ENCODE measurements around the gene SLC16A2.
"Not testable (repeated sequence)": the region's sequence is repeated elsewhere in the genome, so short reads cannot be mapped to it uniquely, and the experiment has no call there.

Gene SLC16A2

DNA sequence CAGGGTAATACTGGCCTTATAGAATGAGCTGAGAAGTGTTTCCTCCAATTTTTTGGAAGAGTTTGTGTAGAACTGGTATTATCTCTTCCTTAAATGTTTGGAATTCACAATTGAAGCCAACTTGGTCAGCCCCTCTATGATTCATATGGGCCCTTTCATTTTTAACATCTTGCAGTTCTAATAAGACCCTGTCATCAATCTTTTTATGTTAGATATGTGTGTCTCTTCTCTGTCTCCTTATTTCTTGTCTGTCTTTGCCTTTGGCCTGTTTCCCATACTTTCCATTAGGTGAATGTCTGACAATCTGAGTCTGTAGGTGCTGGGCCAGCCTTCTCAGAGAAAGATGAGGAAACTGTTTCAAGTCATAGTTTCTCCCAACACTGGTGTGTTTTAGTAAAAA is 88.7 kb downstream of the SLC16A2 start:
- FAIRE-seq: no peak

DNA sequence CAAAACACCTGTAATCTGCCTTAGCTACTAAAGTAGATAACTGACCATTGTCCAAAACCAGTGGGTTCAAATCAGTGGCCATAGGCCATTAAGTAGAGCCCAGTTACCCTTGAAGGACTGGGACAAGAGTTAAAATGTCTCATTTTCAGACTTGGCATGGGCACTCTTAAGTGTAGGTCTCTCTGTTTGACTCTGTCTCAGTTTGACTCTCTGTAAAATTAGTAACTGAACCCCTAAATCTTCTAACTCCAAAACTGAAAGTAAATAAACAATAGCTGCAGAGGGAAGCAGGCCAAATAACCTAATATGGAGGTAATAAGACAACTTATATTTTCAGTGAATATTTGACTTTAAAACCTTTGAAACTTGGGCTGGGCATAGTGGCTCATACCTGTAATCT is 89.1 kb downstream of the SLC16A2 start:
- no peak for FAIRE-seq

DNA sequence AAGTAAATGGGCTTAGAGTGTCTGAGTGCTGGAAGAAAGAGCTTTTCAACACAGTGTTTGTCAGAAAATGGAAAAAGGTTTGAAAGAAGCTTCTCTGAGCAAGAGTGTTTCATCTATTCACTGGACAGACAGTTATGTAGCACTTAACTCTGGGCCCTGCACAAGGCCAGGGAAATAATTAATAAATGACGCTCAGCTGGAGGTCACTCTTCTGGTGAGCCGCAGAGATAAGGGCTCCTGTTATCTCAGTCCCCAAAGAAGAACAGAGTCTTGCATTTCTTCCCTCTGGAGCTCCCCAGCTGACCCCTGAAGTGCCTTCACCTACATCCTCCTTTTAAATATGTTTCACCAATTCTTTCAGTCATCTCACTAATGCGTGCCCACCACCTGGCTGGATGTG is 90.4 kb downstream of the SLC16A2 start:
- FAIRE-seq: no peak

DNA sequence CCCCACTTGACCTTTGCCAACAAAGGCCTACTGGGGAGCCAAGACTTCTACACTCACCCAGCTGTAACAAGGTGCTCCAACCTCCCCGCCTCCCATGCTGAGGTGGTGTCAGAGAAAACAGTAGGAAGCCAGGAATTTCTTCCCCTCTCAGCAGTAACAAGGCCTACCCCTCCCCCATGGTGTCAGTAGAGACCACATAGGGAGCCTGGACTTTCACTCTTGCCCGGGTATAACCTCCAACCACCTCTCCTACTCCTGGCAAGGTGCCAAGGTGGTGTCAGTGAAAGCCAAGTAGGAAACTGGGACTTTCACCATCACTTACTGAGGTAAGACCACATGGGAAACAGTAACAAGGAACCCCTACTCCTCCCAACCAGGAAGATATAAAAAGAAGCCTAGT is 93.1 kb downstream of the SLC16A2 start:
- no peak for FAIRE-seq

DNA sequence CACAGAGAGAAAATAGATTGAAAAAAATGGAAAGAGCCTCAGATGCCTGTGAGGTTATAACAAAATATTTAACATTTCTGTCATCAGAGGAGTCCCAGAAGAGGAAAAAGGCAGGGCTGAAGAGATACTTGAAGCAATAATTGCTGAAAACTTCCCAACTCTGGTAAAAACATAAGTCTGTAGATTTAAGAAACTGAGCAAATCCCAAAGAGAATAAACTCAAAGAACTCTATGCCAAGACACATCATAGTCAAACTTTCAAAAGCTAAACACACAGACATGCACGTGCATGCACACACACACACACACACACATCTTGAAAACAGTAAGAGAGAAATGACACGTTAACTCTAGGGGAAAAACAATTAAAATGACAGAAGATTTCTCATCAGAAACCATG is 94.1 kb downstream of the SLC16A2 start:
- no peak for FAIRE-seq

DNA sequence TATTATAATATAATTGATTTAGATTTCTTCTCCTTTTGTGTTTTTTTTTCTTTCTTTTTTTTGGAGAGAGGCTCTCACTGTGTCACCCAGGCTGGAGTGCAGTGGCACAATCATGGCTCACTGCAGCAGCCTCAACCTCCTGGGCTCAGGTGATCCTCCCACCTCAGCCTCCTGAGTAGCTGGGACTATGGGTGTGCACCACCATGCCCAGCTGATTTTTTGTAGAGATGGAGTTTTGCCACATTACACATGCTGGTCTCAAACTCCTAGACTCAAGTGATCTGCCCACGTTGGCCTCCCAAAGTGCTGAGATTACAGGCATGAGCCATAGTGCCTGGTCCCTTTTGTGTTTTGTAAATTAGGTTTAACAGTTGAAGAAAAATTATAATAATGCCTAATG is 94.7 kb downstream of the SLC16A2 start:
- not testable (repeated sequence) for FAIRE-seq

DNA sequence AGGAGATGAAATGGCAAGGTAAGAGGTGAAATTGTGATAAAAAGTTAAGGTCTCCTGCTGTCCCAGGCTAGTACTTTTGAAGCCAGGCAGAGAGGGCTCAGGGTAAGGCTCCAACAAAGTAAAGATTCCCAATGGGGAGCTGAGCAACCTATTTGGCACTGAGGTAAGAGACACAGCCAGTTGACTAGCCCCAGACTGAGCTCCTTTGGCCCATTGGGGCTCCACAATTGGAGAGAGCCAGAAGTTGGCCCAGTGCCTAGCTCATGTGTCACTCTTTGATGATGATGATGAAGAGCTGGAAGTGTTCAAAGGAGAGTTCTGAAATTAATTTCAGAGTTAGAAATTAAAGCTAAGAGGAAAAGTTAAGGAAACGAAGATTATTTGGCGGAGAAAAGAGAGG is 98.6 kb downstream of the SLC16A2 start:
- no peak for FAIRE-seq

DNA sequence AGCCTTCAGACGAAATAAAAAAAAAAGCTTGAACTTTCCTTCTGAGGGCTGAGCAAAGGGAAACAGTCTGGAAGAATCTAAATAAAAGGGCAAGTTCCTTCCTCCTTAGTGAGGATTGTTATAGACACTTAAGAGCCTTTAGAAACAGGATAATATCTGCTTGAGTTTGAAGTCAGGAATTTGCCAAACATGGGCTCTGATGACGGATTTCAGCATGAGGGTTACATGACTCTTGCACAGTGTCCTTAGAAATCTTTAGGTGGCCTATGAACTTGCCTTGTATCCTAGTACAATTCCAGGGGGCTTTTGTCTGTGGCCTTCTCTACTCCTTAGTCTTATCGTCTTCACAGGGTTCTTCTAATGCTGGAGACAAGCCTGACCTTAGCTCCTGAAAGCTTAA is 99.0 kb downstream of the SLC16A2 start:
- no peak for FAIRE-seq

DNA sequence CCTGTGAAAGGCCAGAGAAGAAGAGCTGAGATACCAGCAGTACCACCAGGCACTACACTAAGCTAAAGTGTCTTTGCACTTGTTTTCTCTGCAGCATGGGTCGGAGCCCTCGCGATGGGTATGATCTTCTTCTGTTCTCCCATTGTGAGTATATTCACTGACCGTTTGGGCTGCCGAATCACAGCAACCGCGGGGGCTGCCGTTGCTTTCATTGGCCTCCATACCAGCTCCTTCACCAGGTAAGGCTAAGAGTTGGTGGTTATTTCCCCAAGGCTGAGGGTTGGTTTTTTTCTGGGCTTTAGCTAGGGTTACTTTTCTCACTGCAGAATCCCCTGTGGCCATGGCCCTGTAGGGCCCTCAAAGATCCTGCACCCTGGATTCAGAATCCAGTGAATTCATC is 99.6 kb downstream of the SLC16A2 start:
- no peak for FAIRE-seq

DNA sequence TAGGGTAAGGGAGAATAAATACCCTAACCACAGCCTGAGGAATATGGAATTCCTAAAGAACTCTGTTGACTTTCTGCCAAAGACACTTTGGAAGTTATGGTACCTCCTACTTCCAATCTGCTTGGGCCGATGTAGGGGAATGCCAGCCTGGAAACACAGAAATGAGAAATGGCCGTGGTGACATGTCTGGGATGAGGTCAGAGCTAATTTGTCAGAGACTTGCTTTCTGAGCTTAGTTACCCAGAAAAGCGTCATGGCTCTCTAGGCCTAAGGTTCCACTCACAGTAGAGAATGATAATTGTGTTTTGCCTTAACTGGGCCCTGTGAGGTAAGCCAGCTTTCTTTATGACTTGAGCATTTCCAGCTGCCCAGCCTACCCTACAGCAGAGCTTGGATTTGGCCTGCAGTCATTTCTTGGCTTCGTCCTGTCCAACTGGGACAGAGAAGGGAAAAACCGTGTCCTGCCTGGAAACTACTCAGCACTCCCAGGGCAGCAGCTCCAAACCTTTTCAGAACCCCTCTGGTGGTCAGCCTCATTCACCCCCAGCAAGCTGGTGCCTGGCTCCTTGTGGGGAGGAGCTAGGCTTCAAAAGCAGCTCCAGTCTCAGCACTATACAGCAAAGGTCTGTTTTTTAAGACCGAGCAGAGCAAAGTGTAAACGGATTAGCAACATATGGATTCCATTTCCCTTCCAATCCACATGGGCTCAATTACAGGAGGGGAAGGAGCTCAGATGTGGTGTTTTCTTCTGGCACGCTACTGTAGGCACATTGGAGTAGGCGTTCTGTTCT is 100.9 kb downstream of the SLC16A2 start:
- no peak for FAIRE-seq

DNA sequence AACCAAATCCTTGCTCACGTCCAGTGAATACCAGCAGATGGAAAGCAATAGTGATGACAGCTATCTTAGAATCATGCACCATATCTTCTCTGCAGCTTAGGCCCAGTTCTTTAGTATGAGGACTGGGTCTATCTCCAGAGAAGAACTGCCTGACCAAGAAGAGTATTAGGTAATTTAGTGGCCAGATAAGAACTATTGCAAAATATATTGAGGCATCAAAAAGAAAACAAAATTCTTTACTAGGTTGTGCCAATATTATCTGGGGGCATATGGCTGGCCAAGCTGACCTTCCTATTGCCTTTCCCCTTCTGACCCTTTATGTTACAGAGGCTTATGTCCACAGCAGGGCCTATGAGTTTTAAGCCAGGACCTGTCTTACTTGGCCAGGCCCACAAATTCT is 101.9 kb downstream of the SLC16A2 start:
- FAIRE-seq: no peak

DNA sequence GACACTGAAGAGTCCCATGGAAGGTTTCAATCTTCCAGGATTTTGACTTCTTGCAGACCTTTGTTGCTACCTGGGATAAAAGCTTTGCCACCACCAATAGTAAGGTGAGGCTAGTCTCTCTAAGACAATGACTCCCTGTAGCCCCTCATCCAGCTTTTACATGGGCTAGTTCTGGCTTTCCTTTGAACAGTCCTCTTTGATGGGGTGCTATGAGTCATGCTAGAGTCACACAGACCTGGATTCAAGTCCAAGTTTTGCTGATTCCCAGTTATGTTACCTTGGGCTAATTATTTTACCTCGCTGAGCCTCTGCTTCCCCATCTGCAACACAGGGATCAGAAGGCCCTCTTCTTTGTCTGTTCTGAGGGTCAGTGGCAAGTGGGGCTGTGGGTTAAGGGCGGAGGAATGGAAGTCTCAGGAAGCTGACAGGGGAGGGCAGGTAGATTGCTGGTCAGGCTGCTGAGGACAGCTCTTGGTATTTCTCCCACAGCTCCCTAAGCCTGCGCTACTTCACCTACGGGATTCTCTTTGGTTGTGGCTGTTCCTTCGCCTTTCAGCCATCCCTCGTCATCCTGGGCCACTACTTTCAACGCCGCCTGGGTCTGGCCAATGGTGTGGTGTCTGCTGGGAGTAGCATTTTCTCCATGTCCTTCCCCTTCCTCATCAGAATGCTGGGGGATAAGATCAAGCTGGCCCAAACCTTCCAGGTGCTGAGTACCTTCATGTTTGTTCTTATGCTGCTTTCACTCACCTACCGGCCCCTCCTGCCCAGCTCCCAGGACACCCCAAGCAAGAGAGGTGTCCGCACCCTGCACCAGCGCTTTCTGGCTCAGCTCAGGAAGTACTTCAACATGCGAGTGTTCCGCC is 102.8 kb downstream of the SLC16A2 start:
- no peak for FAIRE-seq

DNA sequence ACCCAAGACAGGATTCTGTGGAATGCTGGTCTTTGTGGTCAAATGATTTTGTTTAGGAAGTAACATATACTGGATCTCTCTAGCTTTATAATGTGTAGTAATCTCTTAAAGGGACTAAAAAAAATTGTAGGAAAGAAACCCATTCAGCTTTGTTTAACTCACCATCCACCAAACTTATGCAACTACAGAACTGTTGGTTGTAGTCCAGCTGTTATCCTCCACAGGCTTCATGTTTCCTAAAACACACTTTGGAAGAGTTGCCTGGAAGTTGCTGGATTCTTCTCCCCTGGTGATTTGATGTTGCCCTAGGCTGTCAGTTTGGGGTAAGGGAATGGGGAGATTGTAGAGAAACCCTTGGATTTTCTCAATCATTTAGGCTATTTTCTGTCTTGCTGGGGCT is 103.8 kb downstream of the SLC16A2 start:
- no peak for FAIRE-seq

DNA sequence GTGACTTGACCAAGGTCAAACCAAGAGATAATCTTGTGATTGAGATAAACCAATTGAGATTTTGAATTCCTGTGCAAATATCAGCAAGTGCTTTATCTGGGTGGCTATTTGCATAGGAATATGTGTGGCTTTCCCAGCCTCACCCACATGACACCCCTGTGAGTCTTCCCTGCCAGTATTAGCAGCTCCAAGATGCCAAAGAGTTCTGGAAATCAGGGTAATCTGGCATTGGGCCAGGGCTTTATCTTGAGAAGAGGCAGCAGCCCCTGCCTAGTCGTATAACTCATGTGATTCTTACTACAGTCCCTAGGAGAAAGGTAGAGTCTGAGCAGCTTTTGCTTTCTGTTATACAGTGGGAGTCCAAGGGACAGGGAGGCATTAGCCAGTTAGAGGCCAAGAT is 105.5 kb downstream of the SLC16A2 start:
- no peak for FAIRE-seq

DNA sequence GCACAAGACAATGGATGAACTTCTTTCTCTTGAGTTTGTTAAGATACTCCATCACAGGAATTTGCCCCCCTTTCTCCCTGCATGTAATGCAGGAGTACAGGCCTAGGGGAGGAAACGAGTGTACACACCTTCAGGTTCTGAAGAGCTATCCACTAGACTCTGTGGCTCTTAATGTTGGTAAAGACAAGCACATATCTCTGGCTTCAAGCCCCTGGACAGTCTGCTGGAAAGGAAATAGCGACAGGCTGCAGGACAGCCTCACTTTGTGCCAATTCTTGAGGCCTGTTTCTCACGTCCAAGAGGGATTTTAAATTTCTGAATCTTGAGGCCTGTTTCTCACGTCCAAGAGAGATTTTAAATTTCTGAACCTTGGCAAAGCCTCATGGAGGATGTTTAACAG is 106.1 kb downstream of the SLC16A2 start:
- no peak for FAIRE-seq

DNA sequence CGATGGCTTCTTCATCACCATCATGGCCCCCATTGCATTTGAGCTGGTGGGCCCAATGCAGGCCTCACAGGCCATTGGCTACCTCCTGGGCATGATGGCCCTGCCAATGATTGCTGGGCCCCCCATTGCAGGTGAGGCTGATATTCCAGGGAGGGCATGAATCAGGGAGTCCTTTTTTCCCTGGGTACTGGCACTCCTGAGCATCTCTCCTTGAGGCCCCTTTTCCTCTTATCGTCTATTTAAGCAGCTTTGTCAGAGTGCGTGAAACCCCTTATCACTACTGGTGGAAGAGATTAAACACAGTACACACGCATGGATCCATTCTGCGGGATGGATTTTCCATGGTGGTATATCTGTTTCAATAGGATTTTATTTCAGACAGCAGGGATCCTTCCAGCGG is 108.0 kb downstream of the SLC16A2 start:
- no peak for FAIRE-seq

DNA sequence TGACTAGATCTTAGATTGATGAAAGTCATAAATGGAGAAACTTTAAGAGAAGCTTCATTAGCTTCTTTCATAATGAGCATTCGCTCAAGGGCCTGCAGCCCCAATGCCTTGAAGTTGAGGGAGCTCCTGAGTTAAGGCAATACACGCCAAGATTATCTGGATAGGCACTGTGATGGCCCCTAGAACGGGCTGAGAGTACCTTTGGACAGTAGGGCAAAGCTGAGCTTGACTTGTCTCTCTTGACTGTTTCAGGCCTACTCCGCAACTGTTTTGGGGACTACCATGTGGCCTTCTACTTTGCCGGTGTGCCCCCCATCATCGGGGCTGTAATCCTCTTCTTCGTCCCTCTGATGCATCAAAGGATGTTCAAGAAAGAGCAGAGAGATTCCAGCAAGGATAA is 109.8 kb downstream of the SLC16A2 start:
- no peak for FAIRE-seq

DNA sequence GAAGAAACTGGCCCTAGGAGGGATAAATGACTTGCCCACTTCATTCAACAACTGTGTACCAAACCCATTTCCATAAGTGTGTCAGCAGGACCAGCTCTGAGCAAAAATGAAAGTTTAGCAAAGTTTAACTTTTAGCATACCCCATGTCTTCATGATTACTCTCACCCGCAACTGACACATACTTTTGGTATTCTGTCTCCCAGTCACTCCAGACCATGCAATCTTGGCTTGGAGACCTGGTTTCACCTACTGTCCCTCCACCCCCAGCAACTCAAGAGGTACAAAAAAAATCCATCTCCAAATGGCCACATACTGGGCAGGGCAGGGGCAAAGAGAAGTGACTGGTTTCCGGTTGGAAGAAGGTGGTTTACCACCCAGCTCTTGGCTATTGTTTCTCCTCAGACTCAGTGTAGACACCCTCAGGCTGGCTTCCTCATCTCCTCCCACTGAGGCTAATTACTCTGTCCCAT is 113.3 kb downstream of the SLC16A2 start:
- no peak for FAIRE-seq

DNA sequence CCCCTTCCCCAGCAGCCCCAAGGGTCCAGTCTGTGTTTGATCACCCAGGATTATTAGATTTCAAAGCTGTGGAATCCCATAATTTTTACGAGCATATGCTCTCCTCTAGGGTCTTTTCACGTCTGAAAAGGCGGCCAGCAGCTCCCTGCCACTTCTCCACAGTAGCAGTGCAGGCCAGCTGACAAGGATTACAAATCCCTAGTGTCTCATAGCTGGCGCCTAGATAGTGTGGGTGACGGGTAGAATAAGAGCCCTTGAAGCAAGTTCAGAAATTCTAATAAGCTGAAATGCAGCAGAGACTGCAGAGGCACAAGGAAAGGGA is 113.8 kb downstream of the SLC16A2 start:
- FAIRE-seq: no peak

DNA sequence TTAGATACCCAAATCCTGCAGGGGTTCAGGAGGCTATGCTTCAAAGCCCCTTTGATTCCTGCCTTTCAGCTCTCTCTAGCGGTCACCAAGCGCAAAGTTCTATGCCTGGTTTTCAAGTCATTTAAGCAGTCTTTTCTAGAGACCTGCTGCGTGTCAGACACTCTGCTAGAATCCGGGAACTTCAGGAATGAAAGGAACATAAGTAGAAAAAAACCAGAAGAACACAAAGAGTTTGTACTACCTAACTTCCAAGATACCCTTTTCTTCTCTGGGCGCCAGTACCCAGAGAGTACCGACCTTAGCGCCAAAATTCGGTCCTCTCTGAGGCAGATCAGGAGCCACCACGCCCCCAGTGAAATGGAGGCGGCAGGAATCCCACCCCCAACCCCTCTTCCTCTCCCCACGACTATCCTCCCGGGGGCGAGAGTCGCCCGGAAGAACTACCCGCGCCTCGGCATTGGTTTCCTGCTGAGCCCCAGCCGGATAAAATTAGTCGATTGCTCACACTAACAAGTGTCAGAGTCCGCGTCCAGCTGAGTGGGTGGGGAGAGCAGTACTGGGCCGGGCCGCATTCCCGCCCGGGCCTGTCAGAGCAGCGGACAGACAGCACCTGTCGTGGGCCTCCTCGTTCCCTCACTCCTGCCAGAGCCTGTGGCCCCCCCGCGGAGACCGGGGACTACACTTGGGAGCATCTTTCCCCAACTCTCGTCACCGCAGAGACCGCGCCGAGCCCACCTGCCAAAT is 114.3 kb downstream of the SLC16A2 start:
- peak; percentile 61 for FAIRE-seq

DNA sequence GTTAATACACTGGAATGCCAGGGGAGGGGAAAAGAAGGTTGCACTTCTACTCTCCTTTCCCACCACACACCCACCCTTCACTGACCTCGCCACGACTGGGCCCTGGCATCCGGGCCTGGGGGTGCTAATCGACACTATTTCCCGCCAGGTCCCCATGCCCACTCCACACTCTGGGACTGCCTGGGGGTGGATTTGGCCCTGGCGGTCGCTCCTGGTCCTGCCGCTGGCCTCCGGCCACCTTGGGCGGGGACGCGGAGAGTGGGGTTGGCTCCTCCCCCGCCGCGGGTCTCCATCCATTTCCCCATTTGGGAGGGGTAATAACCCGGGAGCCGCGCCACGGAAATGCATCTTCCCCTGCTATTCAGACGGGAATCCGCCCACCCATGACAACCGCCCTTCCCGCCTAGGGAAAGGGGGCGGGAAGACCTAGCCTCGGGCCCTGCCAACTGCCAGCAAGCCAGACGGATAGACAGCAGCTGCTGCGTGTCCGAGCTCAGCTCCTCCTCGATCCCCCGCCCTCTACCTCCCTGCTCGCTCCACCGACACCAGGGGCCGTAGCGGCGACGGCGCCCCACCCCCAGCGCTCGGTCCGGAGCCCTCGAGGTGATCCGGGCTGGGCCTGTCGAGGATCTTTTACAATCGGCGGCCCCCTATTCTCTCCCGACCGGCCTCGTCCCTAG is 115.0 kb downstream of the SLC16A2 start:
- no peak for FAIRE-seq

DNA sequence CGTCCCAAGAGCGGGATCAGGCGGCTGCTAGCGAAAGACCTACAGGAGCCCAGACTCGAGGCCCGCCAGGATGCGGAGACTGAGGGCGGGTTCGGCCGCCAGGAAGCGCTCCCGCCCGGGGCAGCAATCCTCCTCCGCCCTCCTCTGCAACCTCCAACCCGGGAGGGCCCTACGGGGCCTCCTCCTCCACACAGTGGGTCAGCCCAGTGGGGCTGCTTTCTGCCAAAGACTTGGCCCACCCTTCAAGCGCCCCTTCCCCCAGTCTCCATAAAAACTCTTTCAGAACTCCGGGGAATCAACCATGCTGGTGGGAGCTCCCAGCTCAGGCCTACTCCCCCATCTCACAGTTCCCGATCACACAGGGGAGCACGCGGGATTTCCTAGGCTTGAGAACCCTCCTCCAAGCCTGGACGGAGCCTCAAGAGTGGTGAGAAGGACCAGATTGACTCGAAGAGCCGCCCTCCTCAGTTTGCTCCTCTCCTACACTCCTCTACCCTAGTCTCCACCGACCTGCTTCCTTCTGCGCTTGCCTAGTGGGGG is 115.6 kb downstream of the SLC16A2 start:
- no peak for FAIRE-seq

Measured in A204.1 (cell line).